Neural crest cell (in vitro differentiated cells): ENCODE data around the gene DCAF11. TPM values are rescaled to one million over a fixed set of nuclear protein-coding genes. Genes with fewer than 3 reads are reported as not detected.

ENCODE experiments used
- DNase-seq: peaks from one replicate; pipeline ENCODE4 v3.0.0; 2021; ENCODE audit warnings: low read depth, mixed read lengths, low spot score
- H3K27ac Mint-ChIP-seq: one replicate; pipeline ENCODE4 v1.8.0; 2021; ENCODE audit warnings: mild to moderate bottlenecking, mixed read lengths; ENCODE audit not compliant: unreplicated experiment
- H3K27me3 Mint-ChIP-seq: 2 replicates; pipeline ENCODE4 v1.8.0; 2021; ENCODE audit warnings: low read depth, mild to moderate bottlenecking, mixed read lengths
- H3K36me3 Mint-ChIP-seq: 2 replicates; pipeline ENCODE4 v1.8.0; 2021; ENCODE audit warnings: low read depth, mild to moderate bottlenecking, mixed read lengths
- H3K4me1 Mint-ChIP-seq: 2 replicates; pipeline ENCODE4 v1.8.0; 2021; ENCODE audit warnings: mixed read lengths
- H3K4me3 Mint-ChIP-seq: one replicate; pipeline ENCODE4 v1.8.0; 2021; ENCODE audit warnings: mild to moderate bottlenecking, mixed read lengths
- H3K9me3 Mint-ChIP-seq: 2 replicates; pipeline ENCODE4 v1.8.0; 2021; ENCODE audit warnings: mixed read lengths
- total RNA-seq: library from RNA; stranded (reverse); gene quantifications from 2 replicates; pipeline ENCODE4 v1.2.1, GENCODE V29; 2021
- TF ChIP-seq, protein P1 (sequence below): fragments of 200-600 bp; sonication (generic); conservative IDR thresholded peaks from 2 replicates; pipeline ENCODE4 v1.5.0; 2021; ENCODE audit warnings: antibody characterized with exemption, mild to moderate bottlenecking

The DCAF11 gene
- total RNA-seq, 1 donor from 2014 or later = 53.9 TPM

DNA sequence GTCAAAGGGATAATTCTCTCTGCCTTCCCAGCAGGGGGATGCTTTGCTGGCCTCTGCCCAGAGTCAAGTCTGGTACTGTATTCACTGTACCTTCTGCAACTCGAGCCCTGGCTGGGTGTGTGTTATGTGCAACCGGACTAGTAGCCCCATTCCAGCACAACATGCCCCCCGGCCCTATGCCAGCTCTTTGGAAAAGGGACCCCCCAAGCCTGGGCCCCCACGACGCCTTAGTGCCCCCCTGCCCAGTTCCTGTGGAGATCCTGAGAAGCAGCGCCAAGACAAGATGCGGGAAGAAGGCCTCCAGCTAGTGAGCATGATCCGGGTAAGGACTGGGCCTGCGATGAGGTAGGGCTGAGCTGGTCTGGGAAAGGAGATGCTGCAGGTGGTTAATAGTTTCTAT is 36.0 kb downstream of the DCAF11 start:
- peaks cover 21% of the 10 kb centered on the region for H3K4me1 Mint-ChIP-seq
- H3K9me3 Mint-ChIP-seq = no peaks in the 10 kb centered on the region
- no peaks in the 10 kb centered on the region for H3K27me3 Mint-ChIP-seq
- no peak for DNase-seq
- TF ChIP-seq, protein P1, sequence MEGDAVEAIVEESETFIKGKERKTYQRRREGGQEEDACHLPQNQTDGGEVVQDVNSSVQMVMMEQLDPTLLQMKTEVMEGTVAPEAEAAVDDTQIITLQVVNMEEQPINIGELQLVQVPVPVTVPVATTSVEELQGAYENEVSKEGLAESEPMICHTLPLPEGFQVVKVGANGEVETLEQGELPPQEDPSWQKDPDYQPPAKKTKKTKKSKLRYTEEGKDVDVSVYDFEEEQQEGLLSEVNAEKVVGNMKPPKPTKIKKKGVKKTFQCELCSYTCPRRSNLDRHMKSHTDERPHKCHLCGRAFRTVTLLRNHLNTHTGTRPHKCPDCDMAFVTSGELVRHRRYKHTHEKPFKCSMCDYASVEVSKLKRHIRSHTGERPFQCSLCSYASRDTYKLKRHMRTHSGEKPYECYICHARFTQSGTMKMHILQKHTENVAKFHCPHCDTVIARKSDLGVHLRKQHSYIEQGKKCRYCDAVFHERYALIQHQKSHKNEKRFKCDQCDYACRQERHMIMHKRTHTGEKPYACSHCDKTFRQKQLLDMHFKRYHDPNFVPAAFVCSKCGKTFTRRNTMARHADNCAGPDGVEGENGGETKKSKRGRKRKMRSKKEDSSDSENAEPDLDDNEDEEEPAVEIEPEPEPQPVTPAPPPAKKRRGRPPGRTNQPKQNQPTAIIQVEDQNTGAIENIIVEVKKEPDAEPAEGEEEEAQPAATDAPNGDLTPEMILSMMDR = no peak
- no peak overlapping the region for H3K27ac Mint-ChIP-seq
- peak overlapping the region; percentile 76 for H3K4me3 Mint-ChIP-seq
- H3K36me3 Mint-ChIP-seq = peaks cover 5% of the 10 kb centered on the region

DNA sequence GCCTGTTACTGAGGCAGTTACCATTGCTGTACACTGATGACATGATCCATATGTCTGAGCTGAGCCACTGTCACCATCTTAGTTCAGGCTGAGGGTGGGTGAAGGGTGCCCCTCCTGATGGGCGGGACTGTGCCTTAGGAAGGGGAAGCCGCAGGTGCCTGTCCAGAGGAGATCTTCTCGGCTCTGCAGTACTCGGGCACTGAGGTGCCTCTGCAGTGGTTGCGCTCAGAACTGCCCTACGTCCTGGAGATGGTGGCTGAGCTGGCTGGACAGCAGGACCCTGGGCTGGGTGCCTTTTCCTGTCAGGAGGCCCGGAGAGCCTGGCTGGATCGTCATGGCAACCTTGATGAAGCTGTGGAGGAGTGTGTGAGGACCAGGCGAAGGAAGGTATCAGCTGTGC is 36.4 kb downstream of the DCAF11 start:
- TF ChIP-seq, protein P1 = no peak
- Mint-ChIP-seq H3K9me3 (no peaks in the 10 kb centered on the region), H3K4me3 (peak overlapping the region; percentile 76), H3K36me3 (peaks cover 6% of the 10 kb centered on the region), H3K27ac (no peak overlapping the region), H3K4me1 (peaks cover 17% of the 10 kb centered on the region), H3K27me3 (no peaks in the 10 kb centered on the region)
- DNase-seq = no peak

DNA sequence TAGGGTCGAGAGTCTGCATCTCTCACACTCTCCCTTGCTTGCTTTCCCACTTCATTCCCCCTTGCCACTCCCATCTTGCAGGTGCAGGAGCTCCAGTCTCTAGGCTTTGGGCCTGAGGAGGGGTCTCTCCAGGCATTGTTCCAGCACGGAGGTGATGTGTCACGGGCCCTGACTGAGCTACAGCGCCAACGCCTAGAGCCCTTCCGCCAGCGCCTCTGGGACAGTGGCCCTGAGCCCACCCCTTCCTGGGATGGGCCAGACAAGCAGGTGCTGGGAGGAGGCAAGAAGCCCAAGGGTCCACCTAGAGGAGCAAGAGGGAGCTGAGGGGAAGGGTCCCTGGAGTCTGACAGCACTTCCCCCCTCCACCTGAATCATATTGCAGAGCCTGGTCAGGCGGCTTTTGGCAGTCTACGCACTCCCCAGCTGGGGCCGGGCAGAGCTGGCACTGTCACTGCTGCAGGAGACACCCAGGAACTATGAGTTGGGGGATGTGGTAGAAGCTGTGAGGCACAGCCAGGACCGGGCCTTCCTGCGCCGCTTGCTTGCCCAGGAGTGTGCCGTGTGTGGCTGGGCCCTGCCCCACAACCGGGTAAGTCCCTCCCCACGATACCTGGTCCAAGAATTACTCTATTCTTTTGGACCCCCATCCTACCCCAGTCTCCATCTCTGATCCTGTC is 37.0 kb downstream of the DCAF11 start:
- no peaks in the 10 kb centered on the region for H3K27me3 Mint-ChIP-seq
- DNase-seq = no peak
- H3K4me3 Mint-ChIP-seq = peak overlapping the region; percentile 50
- peaks cover 6% of the 10 kb centered on the region for H3K36me3 Mint-ChIP-seq
- TF ChIP-seq, protein P1 = no peak
- H3K27ac Mint-ChIP-seq = no peak overlapping the region
- H3K4me1 Mint-ChIP-seq = peaks cover 13% of the 10 kb centered on the region
- no peaks in the 10 kb centered on the region for H3K9me3 Mint-ChIP-seq

DNA sequence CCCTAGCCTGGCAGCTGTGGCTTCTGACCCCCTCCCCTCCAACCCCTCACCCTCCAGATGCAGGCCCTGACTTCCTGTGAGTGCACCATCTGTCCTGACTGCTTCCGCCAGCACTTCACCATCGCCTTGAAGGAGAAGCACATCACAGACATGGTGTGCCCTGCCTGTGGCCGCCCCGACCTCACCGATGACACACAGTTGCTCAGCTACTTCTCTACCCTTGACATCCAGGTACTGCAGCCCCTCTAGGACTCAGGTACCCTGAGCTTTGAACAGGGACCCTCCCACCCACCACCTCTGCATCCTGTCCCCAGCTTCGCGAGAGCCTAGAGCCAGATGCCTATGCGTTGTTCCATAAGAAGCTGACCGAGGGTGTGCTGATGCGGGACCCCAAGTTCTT is 40.5 kb downstream of the DCAF11 start:
- Mint-ChIP-seq H3K4me1 (no peaks in the 10 kb centered on the region), H3K4me3 (no peak overlapping the region), H3K36me3 (peaks cover 10% of the 10 kb centered on the region), H3K27ac (no peak overlapping the region), H3K9me3 (no peaks in the 10 kb centered on the region), H3K27me3 (no peaks in the 10 kb centered on the region)
- TF ChIP-seq, protein P1 = no peak
- DNase-seq = no peak

DNA sequence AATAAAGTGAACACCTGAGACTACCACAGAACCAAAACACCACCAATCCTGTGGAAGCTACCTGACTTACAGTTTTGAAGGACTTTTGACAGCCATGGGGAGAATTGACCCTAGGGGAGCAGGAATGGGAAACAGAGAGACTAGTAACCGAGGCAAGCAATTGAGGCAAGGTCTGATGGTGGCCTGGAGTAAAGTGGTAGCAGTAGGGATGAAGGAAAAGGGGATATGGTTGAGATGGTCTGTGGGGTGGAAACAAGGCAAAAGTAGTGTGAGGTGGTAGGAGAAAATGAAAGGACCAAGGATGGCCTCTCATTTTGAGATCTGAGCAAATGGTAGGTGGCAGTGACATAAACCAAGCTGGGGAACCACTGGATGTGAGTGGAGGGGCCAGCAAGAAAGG is 42.3 kb downstream of the DCAF11 start:
- TF ChIP-seq, protein P1 = no peak
- no peaks in the 10 kb centered on the region for H3K9me3 Mint-ChIP-seq

More for the DNA sequence above, 42.3 kb downstream of the DCAF11 start:
- peaks cover 11% of the 10 kb centered on the region for H3K4me1 Mint-ChIP-seq
- no peak overlapping the region for H3K4me3 Mint-ChIP-seq
- H3K36me3 Mint-ChIP-seq = peaks cover 10% of the 10 kb centered on the region
- H3K27me3 Mint-ChIP-seq = no peaks in the 10 kb centered on the region
- H3K27ac Mint-ChIP-seq = no peak overlapping the region
- DNase-seq = no peak
